Loucy (cell line): ENCODE data around the gene PLA2G4F.

ENCODE experiments used
- H2AFZ ChIP-seq: fragments of 200-600 bp; sonication (generic); 2 replicates; pipeline ENCODE4 v1.6.0; 2016; ENCODE audit warnings: antibody characterized with exemption, mild to moderate bottlenecking, low read length, moderate library complexity
- H3F3A ChIP-seq: fragments of 200-600 bp; 2 replicates; pipeline ENCODE4 v1.6.0; 2016; ENCODE audit warnings: antibody characterized with exemption, low read depth, mild to moderate bottlenecking
- H3K27me3 ChIP-seq: fragments of 200-600 bp; sonication (generic); 2 replicates; pipeline ENCODE4 v1.6.1; 2014; ENCODE audit warnings: low read length, mild to moderate bottlenecking; ENCODE audit not compliant: insufficient read depth, poor library complexity, severe bottlenecking
- H3K36me3 ChIP-seq: fragments of 200-600 bp; sonication (generic); 2 replicates; pipeline ENCODE4 v1.6.1; 2016; ENCODE audit warnings: low read length; ENCODE audit not compliant: insufficient read depth
- H3K4me1 ChIP-seq: fragments of 200-600 bp; sonication (generic); 2 replicates; pipeline ENCODE4 v1.5.1; 2014; ENCODE audit warnings: low read length, mild to moderate bottlenecking; ENCODE audit not compliant: insufficient read depth, poor library complexity, severe bottlenecking
- H3K4me2 ChIP-seq: fragments of 200-600 bp; sonication (generic); 2 replicates; pipeline ENCODE4 v1.6.0; 2014; ENCODE audit warnings: antibody characterized with exemption, low read length, low read depth, mild to moderate bottlenecking; ENCODE audit not compliant: poor library complexity, severe bottlenecking
- H3K4me3 ChIP-seq: fragments of 200-600 bp; sonication (generic); 2 replicates; pipeline ENCODE4 v1.5.1; 2014; ENCODE audit warnings: low read length, mild to moderate bottlenecking, mixed read lengths; ENCODE audit not compliant: poor library complexity, severe bottlenecking
- H3K79me2 ChIP-seq: fragments of 200-600 bp; sonication (generic); 2 replicates; pipeline ENCODE4 v1.6.1; 2014; ENCODE audit warnings: low read length; ENCODE audit not compliant: insufficient read depth
- H3K9ac ChIP-seq: fragments of 200-600 bp; sonication (generic); 2 replicates; pipeline ENCODE4 v1.6.0; 2014; ENCODE audit warnings: mild to moderate bottlenecking, low read depth, low read length, moderate library complexity; ENCODE audit not compliant: poor library complexity, severe bottlenecking
- H3K9me2 ChIP-seq: fragments of 200-600 bp; sonication (generic); replicated peaks from 2 replicates; pipeline ENCODE4 v1.6.1; 2016; ENCODE audit warnings: low read depth, low read length, mixed read lengths
- H3K9me3 ChIP-seq: fragments of 200-600 bp; sonication (generic); 2 replicates; pipeline ENCODE4 v1.6.1; 2014; ENCODE audit warnings: mild to moderate bottlenecking, antibody characterized with exemption, low read length, low read depth; ENCODE audit not compliant: insufficient read depth
- H4K20me1 ChIP-seq: fragments of 200-600 bp; sonication (generic); 2 replicates; pipeline ENCODE4 v1.6.0; 2014; ENCODE audit warnings: antibody characterized with exemption, low read length, mild to moderate bottlenecking; ENCODE audit not compliant: insufficient read depth, poor library complexity, severe bottlenecking
- CTCF ChIP-seq: fragments of 200-600 bp; sonication (generic); conservative IDR thresholded peaks from 2 replicates; pipeline ENCODE4 v1.5.1; 2014; ENCODE audit warnings: mild to moderate bottlenecking, antibody characterized with exemption, low read length
- EZH2phosphoT487 ChIP-seq: fragments of 200-600 bp; IDR thresholded peaks from 2 replicates; pipeline ENCODE4 v1.6.1; 2018; ENCODE audit warnings: antibody characterized with exemption, mild to moderate bottlenecking, moderate library complexity, borderline replicate concordance

The PLA2G4F gene

GRCh38 chr15:42165106-42165505 lies 8.7 kb upstream of the PLA2G4F start:
- no peaks in the 10 kb centered on the region for H4K20me1 ChIP-seq
- TF ChIP-seq CTCF (no peak), EZH2phosphoT487 (no peak)
- H3K4me1 ChIP-seq, result no peaks in the 10 kb centered on the region
- no peaks in the 10 kb centered on the region for H3K27me3 ChIP-seq
- H3K4me2 ChIP-seq, result no peak overlapping the region
- H3K4me3 ChIP-seq, result no peak overlapping the region
- no peak overlapping the region for H2AFZ ChIP-seq
- H3K36me3 ChIP-seq, result peaks cover 95% of the 10 kb centered on the region; the same call in 1 of the 2 replicates
- no peaks in the 10 kb centered on the region for H3K9me3 ChIP-seq
- H3K79me2 ChIP-seq, result no peaks in the 10 kb centered on the region
- H3K9me2 ChIP-seq, result no peaks in the 10 kb centered on the region
- no peaks in the 10 kb centered on the region for H3F3A ChIP-seq
- no peak overlapping the region for H3K9ac ChIP-seq

- no peak for TF ChIP-seq CTCF
- no peak for TF ChIP-seq EZH2phosphoT487
- H3K9ac ChIP-seq, result no peak overlapping the region
- H3K4me2 ChIP-seq, result no peak overlapping the region
- H3K9me3 ChIP-seq, result no peaks in the 10 kb centered on the region
- H3K4me1 ChIP-seq, result no peaks in the 10 kb centered on the region
- H3K27me3 ChIP-seq, result no peaks in the 10 kb centered on the region
- no peaks in the 10 kb centered on the region for H3F3A ChIP-seq
- H2AFZ ChIP-seq, result no peak overlapping the region
- no peaks in the 10 kb centered on the region for H4K20me1 ChIP-seq
- no peaks in the 10 kb centered on the region for H3K79me2 ChIP-seq
- H3K4me3 ChIP-seq, result no peak overlapping the region
- H3K36me3 ChIP-seq, result peaks cover 96% of the 10 kb centered on the region; the same call in 1 of the 2 replicates
- H3K9me2 ChIP-seq, result no peaks in the 10 kb centered on the region
These were observed 7.6 kb upstream of the PLA2G4F start for GRCh38 chr15:42163947-42164550.

GRCh38 chr15:42163291-42163690 lies 6.9 kb upstream of the PLA2G4F start:
- no peaks in the 10 kb centered on the region for H3K9me3 ChIP-seq
- H3K9ac ChIP-seq, result no peak overlapping the region
- no peaks in the 10 kb centered on the region for H3K79me2 ChIP-seq
- no peaks in the 10 kb centered on the region for H4K20me1 ChIP-seq
- H3K4me2 ChIP-seq, result no peak overlapping the region
- H3K4me3 ChIP-seq, result no peak overlapping the region
- H3F3A ChIP-seq, result no peaks in the 10 kb centered on the region
- no peak for TF ChIP-seq EZH2phosphoT487
- TF ChIP-seq CTCF, result no peak
- H3K9me2 ChIP-seq, result no peaks in the 10 kb centered on the region
- no peaks in the 10 kb centered on the region for H3K4me1 ChIP-seq
- H2AFZ ChIP-seq, result no peak overlapping the region
- no peaks in the 10 kb centered on the region for H3K27me3 ChIP-seq
- peaks cover 91% of the 10 kb centered on the region; the same call in 1 of the 2 replicates for H3K36me3 ChIP-seq
